ENCODE data around the gene GRXCR1.

- TF ChIP-seq, protein P1, sequence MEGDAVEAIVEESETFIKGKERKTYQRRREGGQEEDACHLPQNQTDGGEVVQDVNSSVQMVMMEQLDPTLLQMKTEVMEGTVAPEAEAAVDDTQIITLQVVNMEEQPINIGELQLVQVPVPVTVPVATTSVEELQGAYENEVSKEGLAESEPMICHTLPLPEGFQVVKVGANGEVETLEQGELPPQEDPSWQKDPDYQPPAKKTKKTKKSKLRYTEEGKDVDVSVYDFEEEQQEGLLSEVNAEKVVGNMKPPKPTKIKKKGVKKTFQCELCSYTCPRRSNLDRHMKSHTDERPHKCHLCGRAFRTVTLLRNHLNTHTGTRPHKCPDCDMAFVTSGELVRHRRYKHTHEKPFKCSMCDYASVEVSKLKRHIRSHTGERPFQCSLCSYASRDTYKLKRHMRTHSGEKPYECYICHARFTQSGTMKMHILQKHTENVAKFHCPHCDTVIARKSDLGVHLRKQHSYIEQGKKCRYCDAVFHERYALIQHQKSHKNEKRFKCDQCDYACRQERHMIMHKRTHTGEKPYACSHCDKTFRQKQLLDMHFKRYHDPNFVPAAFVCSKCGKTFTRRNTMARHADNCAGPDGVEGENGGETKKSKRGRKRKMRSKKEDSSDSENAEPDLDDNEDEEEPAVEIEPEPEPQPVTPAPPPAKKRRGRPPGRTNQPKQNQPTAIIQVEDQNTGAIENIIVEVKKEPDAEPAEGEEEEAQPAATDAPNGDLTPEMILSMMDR (optimal IDR thresholded peaks at IDR 0.05 in 1 of 3, IDR thresholded peaks at IDR 0.05 in 1 of 3, conservative IDR thresholded peaks at IDR 0.05 in 1 of 3; ENCODE audit: extremely low read depth in 1 of 3, insufficient read depth in 2 of 3, low read length in 3 of 3) = no peak
- no peak for TF ChIP-seq EZH2 (IDR thresholded peaks at IDR 0.05; ENCODE audit: low read length)
Measured at GRCh38 chr4:42845586-42845985, 46.9 kb upstream of the GRXCR1 start.

All from keratinocyte (primary cell).